Stimulated activated CD8-positive, alpha-beta memory T cell treated with anti-CD3 and anti-CD28 coated beads, Interleukin-4, amount 100 ng/mL, for 48 hours (primary cell): Measurements from ENCODE around the gene CORIN.

Experiments used
- DNase-seq: peaks from one replicate; pipeline ENCODE4 v3.0.0-alpha.2; 2020

The CORIN gene

GRCh38 chr4:47837908-47838294 is at the start of gene CORIN:
CORIN (minus strand) TSS chr4:47838067; CDS start chr4:47837949, 118 bp downstream.
- DNase-seq = peak; percentile 31

DNA sequence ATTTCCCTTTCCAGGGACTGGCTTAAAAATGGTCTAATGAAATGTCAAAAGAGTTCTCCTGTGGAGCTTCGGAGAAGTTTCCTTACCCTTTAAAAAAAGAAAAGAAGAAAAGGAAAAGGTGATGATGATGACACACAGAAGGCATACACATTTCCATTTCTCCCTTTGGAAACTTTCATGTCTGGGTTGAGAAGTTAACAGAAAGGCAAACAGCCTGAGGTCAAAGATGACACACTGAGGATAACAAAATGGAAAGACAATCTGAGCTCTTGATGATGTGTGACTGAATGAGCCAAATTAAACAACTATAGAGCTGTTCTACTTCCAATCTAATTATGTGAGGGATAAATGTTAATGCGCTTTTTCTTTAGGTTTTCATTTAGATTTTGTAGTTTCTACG is 44.4 kb upstream of the CORIN start:
- DNase-seq = no peak

- DNase-seq = no peak
These were observed 41.6 kb upstream of the CORIN start for GRCh38 chr4:47879458-47879857.

- no peak for DNase-seq
These were observed 39.1 kb upstream of the CORIN start for GRCh38 chr4:47876784-47877546.

- no peak for DNase-seq
These were observed 38.4 kb upstream of the CORIN start for GRCh38 chr4:47876310-47876709.

DNA sequence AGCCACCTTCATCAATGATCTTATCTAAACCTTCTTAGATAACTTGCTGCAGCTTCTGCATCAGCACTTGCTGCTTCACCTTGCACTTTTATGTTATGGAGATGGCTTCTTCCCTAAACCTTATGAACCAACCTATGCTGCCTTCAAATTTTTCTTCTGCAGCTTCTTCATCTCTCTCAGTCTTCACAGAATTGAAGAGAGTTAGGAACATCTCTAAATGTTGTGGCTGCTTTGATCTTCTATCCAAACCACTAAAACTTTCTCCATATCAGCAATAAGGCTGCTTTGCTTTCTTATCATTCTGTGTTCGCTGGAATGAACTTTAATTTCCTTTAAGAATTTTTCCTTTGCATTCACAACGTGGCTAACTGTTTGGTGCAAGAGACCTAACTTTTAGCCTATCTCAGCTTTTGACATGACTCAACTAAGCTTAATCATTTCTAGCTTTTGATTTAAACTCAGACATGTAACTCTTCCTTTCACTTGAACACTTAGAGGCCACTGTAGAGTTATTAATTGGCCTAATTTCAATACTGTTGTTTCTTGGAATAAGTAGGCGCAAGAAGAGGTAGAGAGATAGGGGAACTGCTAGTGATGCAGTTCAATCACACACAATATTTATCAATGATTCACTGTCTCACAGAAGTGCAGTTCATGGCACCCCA is 36.1 kb upstream of the CORIN start:
- no peak for DNase-seq

GRCh38 chr4:47863486-47863885 is 25.6 kb upstream of the CORIN start:
- no peak for DNase-seq

- no peak for DNase-seq
These were observed 24.4 kb upstream of the CORIN start for GRCh38 chr4:47862297-47862696.

DNA sequence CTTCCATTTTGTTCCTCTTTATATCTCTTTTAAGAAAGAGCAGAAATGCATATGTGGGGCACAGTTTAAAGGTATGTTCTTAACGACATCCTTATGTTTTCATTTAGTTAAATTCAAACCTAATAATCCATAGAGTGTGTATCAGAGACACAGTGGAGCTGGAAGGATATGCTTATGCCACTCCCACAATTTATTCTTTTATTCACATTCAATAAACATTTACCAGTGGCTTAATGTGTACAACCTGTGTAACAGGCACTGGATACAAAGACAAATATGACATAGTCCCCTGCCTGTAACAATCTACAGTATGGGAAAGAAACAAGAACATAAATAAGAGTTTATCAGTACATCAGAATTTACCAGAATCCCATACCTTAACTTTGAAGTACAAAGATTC is 22.4 kb upstream of the CORIN start:
- DNase-seq = no peak

DNA sequence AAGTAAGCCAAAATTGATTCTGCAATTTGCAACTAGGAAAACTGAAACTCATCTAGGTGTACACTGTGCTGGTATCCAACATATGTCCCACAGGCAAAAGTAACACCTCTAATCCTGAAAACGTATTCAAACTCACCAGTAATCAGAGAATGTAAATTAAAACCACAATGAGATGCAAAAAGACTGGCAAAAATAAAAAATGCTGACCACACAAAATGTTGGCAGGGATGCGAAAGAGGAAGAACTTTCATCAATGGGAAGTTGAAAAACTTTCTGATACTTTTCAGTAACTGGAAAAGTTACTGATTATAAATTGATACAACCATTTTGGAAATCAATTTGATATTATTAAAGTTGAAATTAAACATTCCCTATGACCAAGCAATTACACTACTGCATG is 20.1 kb upstream of the CORIN start:
- DNase-seq = no peak

DNA sequence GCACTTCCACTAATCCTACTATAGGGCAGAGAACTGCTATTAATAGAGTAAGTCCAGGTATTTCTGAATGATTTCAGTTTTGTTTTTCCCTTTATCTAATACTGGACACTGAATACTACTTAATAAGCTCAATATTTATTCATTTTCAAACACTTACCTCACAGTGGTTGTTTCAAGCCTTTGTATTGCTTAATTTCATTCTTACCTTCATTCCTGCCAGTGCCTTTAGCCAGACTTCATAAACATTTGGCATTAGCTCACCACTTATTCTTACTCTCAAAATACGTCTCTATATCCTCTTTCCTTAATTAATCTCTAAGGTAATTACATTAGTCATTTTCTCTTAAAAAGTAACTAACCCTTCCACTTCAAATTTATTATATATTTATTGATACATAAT is 18.8 kb upstream of the CORIN start:
- no peak for DNase-seq

GRCh38 chr4:47855350-47855749 is 17.5 kb upstream of the CORIN start:
- no peak for DNase-seq

- no peak for DNase-seq
These were observed 14.3 kb upstream of the CORIN start for GRCh38 chr4:47852136-47852535.

- DNase-seq = no peak
These were observed 11.6 kb upstream of the CORIN start for GRCh38 chr4:47849466-47849865.

DNA sequence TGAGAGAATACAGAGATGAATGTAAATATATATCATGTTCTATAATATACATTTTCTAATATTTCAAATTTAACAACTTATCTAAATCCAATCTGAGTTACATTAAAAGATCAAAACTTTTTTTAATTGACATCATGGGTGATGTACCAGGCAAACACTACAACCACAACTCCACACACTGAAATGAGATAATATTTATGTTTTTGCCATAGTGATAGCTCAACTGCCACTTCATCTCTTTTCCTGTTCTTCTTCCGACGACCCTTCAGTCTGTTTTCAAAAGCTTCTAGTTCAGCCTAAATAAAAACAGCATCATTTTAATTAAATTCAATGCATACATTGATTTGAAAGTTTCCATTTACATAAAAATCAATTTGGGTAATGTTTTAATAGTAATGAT is 10.2 kb upstream of the CORIN start:
- DNase-seq = no peak

GRCh38 chr4:47842985-47843384 is 5.1 kb upstream of the CORIN start:
- DNase-seq = no peak

GRCh38 chr4:47840291-47840690 is 2.4 kb upstream of the CORIN start:
- no peak for DNase-seq

DNA sequence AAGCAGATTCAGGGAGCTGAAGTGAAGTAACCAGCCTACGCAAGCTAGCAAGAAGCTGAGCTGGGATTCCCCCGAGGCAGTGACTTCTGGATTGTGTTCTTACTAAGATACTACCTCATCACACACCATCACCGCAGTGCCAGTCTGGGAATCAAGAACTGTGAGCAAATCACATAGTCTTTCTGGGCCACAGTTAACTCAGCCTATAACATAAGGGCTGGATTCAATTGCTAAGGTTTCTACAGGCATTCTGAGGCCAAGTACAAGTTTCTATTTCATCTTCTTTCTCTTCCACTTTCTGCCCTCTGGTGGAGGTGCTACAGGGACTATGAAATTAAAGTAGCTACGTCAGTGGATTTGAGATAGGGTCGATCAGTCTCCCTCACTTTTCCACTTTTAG is 1.4 kb upstream of the CORIN start:
- DNase-seq = peak; percentile 72

DNA sequence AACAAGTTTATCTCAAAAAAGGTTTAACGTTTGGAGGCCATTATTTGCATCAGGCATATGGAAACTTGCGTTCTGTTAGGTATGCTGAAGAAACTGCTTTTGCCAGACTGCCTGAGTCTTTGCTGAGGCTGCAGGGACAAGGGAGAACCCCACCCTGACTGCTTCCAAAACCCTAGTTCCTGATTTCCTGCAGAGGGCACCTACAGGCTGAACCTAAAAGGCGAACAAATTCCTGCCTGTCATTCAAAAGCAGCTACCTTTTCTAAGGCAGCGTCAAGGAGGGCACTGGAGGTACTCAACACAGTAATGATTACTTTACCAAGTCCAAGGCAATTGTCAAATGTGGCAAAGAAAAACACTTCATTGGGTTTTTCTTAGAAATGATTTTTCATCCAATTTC is 578 bp upstream of the CORIN start:
- no peak for DNase-seq

GRCh38 chr4:47837094-47837907 is 566 bp downstream of the CORIN start:
- DNase-seq = peak; percentile 57

DNA sequence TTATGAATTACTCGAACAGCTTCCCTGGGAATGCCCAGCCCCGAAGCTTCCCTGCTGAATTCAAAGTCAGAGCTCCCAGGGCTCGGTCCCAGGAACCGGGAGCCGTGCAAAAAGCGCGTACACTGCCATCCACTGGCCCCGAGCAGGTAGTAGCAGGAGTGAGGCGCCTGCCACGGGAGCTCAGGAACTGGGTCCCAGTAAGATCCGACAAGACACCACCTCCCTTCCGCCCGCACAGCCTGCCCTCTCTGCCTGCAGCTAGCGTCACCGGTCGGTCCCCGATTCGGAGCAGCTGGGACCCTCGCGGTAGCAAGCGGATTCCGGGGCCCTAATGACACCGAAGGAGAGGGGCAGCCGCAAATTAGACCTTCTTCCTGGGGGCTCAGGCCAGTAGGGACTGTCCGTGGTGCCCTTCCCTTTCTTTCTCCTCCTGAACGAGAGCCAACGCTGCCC is 1.2 kb downstream of the CORIN start:
- peak; percentile 70 for DNase-seq

DNA sequence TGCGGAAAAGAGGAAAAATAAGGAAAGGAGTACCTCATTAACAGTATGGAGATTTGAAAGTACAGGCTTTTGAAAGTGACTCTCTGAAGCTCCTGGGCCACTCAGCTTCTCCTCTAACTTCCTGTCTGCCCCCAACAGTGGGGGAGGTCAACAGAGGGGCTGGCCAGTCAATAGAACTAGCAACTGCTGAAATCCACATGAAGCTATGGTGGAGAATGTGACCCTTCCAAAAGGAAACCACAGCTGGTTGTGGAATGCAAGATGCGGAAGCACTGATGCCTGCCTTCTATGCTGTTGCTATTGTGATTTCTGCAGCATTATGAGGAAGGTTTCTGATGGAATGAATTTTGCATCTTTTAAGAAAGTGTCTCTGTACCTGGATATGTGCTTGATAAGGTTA is 2.4 kb downstream of the CORIN start:
- no peak for DNase-seq

- DNase-seq = no peak
These were observed 6.7 kb downstream of the CORIN start for GRCh38 chr4:47831026-47831679.
